ENCODE results near the gene FOS.
A peak's percentile ranks its signal among the peaks of the same experiment; 100 is the strongest.
"Not testable (repeated sequence)": the region's sequence is repeated elsewhere in the genome, so short reads cannot be mapped to it uniquely, and the experiment has no call there.

The FOS gene

DNA sequence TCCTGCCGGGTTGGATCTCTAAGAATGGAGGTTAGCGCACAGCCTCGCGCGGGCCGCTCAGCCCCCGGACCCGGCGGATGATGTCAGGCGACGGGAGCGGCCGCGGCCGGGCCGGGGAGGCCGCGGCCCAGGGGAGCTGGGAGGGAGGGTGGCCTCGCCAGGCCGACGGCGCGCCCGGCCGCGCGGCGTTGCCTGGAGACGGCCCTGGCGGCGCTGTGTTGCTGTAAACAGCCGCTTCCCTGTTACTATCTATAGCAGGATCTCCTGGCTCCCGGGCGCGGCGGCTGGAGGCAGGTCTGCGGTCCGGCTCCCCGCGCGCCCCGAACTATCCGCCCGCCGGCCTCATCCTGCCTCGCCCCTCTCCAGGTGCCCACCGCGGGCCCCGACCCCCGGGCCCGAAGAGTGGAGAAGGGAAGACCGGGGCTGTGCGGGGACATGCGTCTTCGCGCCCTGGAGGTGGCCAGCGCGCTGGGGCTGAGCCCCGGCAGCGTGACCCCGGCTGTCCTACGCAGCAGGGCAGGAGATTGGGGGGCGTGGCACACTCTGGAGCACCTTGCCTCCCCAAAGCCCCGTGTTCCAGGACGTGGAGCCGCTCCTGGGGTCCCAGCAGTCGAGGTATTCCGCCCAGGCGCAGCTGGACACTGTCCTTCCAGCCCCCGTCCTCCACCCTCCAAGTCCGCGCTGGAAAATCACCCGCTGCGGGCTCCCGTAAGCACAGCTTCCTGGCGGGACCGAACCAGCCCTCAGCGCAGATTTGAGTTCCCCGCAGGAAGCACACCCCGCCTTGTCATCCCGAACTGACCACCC, 1.4 kb upstream of the FOS start:
- peak; percentile 79 for DNase-seq (ENCODE audit: low spot score)

GRCh38 chr14:75277815-75278421, 710 bp upstream of the FOS start:
- DNase-seq (ENCODE audit: low spot score): no peak

GRCh38 chr14:75279153-75279762, 630 bp downstream of the FOS start:
- peak; percentile 54 for DNase-seq (ENCODE audit: low spot score)

- DNase-seq (ENCODE audit: low spot score): no peak
Measured at GRCh38 chr14:75279763-75280290, 1.2 kb downstream of the FOS start.

GRCh38 chr14:75280291-75280830, 1.7 kb downstream of the FOS start:
- DNase-seq (ENCODE audit: low spot score): no peak

GRCh38 chr14:75280831-75281653, 2.4 kb downstream of the FOS start:
- no peak for DNase-seq (ENCODE audit: low spot score)

- no peak for DNase-seq (ENCODE audit: low spot score)
Measured at GRCh38 chr14:75281654-75282019, 3.0 kb downstream of the FOS start.

DNA sequence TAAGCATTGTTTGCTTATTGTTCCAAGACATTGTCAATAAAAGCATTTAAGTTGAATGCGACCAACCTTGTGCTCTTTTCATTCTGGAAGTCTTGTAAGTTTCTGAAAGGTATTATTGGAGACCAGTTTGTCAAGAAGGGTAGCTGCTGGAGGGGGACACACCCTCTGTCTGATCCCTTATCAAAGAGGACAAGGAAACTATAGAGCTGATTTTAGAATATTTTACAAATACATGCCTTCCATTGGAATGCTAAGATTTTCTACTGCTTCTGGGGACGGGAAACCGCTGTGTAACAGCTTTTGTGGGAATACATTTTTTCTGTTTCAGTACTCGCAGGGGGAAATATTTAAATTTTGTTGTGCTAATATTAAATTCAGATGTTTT, 3.5 kb downstream of the FOS start:
- DNase-seq (ENCODE audit: low spot score): no peak

GRCh38 chr14:75282555-75283161, 4.0 kb downstream of the FOS start:
- not testable (repeated sequence) for DNase-seq (ENCODE audit: low spot score)

DNA sequence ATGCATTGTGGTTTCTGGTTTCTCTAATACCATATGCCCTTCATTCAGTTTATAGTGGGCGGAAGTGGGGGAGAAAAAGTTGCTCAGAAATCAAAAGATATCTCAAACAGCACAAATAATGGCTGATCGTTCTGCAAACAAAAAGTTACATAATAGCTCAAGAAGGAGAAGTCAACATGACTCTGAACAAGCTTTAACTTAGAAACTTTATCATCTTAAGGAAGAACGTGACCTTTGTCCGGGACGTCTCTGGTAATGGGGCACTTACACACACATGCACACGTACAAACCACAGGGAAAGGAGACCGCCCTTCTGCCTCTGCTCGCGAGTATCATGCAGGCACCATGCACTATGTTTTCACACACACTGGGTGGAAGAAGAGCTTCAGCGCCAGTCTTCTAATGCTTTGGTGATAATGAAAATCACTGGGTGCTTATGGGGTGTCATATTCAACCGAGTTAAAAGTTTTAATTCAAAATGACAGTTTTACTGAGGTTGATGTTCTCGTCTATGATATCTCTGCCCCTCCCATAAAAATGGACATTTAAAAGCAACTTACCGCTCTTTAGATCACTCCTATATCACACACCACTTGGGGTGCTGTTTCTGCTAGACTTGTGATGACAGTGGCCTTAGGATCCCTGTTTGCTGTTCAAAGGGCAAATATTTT, 4.7 kb downstream of the FOS start:
- DNase-seq (ENCODE audit: low spot score): no peak

- DNase-seq (ENCODE audit: low spot score): no peak
Measured at GRCh38 chr14:75283833-75284563, 5.4 kb downstream of the FOS start.

DNA sequence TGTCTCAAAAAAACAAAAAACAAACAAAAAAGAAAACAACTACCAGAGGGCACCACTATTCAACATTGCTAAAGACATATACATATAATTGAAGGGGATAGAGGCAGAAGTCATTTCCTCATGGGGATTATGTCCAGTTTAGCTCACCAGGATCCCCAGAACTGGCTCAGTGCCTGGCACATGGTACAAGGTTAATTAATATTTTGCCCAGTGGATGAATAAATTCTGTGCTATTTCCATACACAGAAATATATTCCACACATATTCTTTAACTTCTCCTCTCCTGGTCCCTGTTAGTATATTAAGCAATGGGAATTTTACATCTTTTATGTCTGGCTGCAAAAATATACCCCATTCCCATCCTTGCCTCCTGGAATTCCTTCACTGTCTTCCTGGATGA, 6.7 kb downstream of the FOS start:
- DNase-seq (ENCODE audit: low spot score): no peak

DNA sequence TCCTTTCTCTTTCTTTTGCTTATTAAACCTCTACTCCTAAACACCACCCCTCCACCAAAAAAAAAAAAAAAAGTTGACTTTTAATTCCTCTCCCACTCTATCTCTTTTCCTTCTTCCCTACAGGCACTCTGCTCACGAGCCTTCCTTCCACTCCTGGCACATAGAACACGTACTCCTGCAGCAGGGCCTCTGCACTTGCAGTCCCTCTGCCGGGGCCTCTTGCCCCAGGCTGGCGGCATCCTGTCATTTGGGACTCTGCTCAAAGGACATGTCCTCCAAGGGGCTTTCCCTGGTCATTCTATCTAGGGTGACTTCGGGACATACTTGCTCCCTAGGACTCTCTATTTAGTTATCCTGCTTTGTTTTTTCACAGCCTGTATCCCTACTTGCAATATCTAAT, 7.7 kb downstream of the FOS start:
- no peak for DNase-seq (ENCODE audit: low spot score)

- no peak for DNase-seq (ENCODE audit: low spot score)
Measured at GRCh38 chr14:75289840-75290388, 11.3 kb downstream of the FOS start.

- DNase-seq (ENCODE audit: low spot score): no peak
Measured at GRCh38 chr14:75290851-75291250, 12.2 kb downstream of the FOS start.

DNA sequence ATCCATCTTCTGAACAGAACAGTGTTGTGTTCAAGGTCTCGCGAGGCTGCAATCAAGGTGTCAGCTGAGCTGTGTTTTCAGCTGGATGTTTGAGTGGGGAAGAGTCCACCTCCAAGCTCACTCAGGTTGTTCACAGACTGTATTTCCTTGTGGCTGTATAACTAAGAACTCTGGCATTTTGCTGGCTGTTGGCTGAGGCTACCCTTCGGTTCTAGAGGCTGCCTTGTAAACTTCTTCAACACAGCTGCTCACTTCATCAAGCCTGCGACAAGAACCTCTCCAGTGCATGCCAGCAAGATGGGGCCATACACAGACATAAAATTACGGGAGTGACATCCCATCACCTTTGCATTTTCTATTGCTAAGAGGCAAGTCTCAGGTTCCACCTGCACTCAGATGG, 12.7 kb downstream of the FOS start:
- DNase-seq (ENCODE audit: low spot score): no peak

GRCh38 chr14:75292101-75292563, 13.5 kb downstream of the FOS start:
- no peak for DNase-seq (ENCODE audit: low spot score)

DNA sequence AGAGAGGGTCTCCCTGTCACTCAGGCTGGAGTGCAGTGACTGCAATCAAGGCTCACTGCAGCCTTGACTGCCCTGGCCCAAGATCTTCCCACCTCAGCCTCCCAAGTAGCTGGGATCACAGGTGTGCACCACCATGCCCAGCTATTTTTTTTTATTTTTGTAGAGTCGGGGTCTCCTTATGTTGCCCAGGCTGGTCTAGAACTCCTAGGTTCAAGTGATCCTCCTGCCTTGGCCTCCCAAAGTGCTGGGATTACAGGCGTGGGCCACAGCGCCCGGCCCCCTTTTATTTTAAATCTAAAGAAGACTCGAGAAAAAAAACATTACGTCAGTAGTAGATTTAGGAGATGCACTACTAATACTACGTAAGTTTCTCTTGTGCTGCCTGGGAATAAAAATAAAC, 14.3 kb downstream of the FOS start:
- DNase-seq (ENCODE audit: low spot score): no peak

GRCh38 chr14:75293920-75294648, 15.5 kb downstream of the FOS start:
- DNase-seq (ENCODE audit: low spot score): peak; percentile 95

All from CD4-positive, alpha-beta T cell treated with Interleukin-15 for 4 hours (primary cell).